GM20000 (cell line): Measurements from ENCODE around the gene FLT3.
A peak's percentile ranks its signal among the peaks of the same experiment; 100 is the strongest.

Experiments used
- DNase-seq: peaks from one replicate; pipeline ENCODE4 v3.0.0; 2012; ENCODE audit warnings: low spot score
- CTCF ChIP-seq: IDR thresholded peaks from 2 replicates; pipeline ENCODE4 v1.5.1; 2012; ENCODE audit warnings: mild to moderate bottlenecking, control low read depth; ENCODE audit errors: extremely low read depth, missing control alignments

The FLT3 gene

GRCh38 chr13:28137596-28137995 lies 37.2 kb upstream of the FLT3 start:
- TF ChIP-seq CTCF = no peak
- no peak for DNase-seq

DNA sequence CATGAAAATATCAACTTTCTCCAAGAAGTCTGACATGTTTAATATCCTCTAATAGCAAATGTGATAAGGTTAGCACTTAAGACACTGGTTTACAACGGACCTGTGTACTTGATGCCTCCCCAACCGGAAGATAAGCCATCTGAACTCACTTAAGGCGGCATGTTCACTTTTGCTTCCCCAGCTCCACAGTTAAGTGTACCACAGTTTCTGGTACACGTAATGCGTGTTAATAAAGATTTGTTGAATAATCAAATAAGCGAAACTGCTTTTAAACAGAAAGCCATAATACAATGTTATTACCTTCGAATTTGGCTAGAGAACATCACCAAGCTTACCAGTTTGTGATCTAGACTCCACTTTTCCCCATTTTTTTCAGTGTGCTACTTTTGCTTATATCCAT lies 36.5 kb upstream of the FLT3 start:
- peak; percentile 42 for DNase-seq
- no peak for TF ChIP-seq CTCF

DNA sequence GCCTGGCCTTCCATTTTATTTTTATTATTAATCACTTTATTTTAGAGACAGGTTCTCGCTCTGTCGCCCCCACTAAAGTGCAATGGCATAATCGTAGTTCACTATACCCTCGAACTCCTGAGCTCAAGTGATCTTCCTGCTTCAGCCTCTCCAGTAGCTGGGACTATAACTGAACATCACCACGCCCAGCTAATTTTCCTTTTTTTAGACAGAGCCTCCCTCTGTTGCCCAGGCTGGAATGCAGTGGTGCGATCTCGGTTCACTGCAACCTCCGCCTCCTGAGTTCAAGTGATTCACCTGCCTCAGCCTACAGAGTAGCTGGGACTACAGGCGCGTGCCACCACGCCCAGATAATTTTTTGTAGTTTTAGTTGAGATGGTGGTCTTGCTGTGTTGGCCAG lies 31.3 kb upstream of the FLT3 start:
- no peak for DNase-seq
- no peak for TF ChIP-seq CTCF

GRCh38 chr13:28129911-28130693 lies 29.7 kb upstream of the FLT3 start:
- no peak for TF ChIP-seq CTCF
- DNase-seq = no peak

DNA sequence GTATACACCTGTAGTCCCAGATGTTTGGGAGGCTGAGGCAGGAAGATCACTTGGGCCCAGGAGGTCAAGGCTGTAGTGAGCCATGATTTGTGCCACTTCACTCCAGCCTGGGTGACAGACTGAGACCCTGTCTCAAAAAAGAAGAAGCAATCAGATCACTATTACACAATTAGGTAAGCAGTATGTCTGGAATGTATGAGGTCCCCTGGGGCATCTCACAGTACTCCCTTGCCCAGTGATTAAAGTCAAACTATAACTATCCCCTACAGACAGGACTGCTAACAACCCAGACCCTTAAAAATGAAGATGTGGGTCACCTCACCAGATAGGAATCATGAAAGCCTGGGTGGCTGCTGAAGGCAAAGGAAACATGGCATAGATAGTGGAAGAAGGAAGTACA lies 28.6 kb upstream of the FLT3 start:
- no peak for TF ChIP-seq CTCF
- no peak for DNase-seq

GRCh38 chr13:28128030-28128429 lies 27.7 kb upstream of the FLT3 start:
- no peak for TF ChIP-seq CTCF
- DNase-seq = no peak

GRCh38 chr13:28121224-28121623 lies 20.8 kb upstream of the FLT3 start:
- TF ChIP-seq CTCF = no peak
- DNase-seq = no peak
